ENCODE measurements around the gene HBQ1.
"Not testable (repeated sequence)": the region's sequence is repeated elsewhere in the genome, so short reads cannot be mapped to it uniquely, and the experiment has no call there.

HBQ1 gene

GRCh38 chr16:173928-174769 is 6.1 kb upstream of the HBQ1 start:
- H4K91ac ChIP-seq (ENCODE audit: low read length); H2AK5ac ChIP-seq (ENCODE audit: low read length, severe bottlenecking); H3K9ac ChIP-seq (ENCODE audit: low read length); H3K36me3 ChIP-seq (ENCODE audit: control insufficient read depth in 1 of 2, insufficient read depth in 2 of 2, low read depth in 1 of 2, low read length in 2 of 2); H3K4me3 ChIP-seq (ENCODE audit: insufficient read depth in 1 of 2, low read depth in 1 of 2, low read length in 2 of 2); H2BK12ac ChIP-seq (ENCODE audit: low read length in 2 of 2); H2BK5ac ChIP-seq (ENCODE audit: low read depth, low read length, poor library complexity, severe bottlenecking); H2BK15ac ChIP-seq (ENCODE audit: low read depth, poor library complexity, severe bottlenecking); H3K18ac ChIP-seq (ENCODE audit: low read depth in 1 of 2, low read length in 2 of 2); H2BK120ac ChIP-seq (ENCODE audit: low read depth, low read length); H3K27ac ChIP-seq (ENCODE audit: low read length, poor library complexity, severe bottlenecking); H3K23ac ChIP-seq (ENCODE audit: low read length in 2 of 2); H3K14ac ChIP-seq (ENCODE audit: low read length in 2 of 2); H3K4me1 ChIP-seq (ENCODE audit: control insufficient read depth, insufficient read depth, low read depth, low read length); H3K9me3 ChIP-seq (ENCODE audit: control insufficient read depth, low read length); H3K79me1 ChIP-seq (replicated peaks; ENCODE audit: low read length, poor library complexity, severe bottlenecking); H2AFZ ChIP-seq (ENCODE audit: low read depth, low read length); H3K4ac ChIP-seq (ENCODE audit: low read depth in 1 of 2, low read length in 2 of 2); H3K4me2 ChIP-seq (ENCODE audit: low read length, poor library complexity, severe bottlenecking); H4K8ac ChIP-seq (ENCODE audit: low read length): not testable (repeated sequence)
- WGBS, result 32% methylated on average over 6 of the region's 13 CpGs
- peak; percentile 21 for DNase-seq
- peaks cover 45 to 52% of the 10 kb centered on the region in 2 experiments for H3K27me3 ChIP-seq (ENCODE audit: control insufficient read depth in 1 of 2, insufficient read depth in 1 of 2, low read length in 2 of 2)

GRCh38 chr16:175011-175949 is 5.0 kb upstream of the HBQ1 start:
- H2AK5ac ChIP-seq (ENCODE audit: low read length, severe bottlenecking), result no peak overlapping the region
- H3K23ac ChIP-seq (ENCODE audit: low read length in 2 of 2), result peak overlapping the region in 1 of 2 experiments; percentile 17
- no peak overlapping the region for H4K8ac ChIP-seq (ENCODE audit: low read length)
- no peak overlapping the region for H3K4ac ChIP-seq (ENCODE audit: low read depth in 1 of 2, low read length in 2 of 2)
- H3K14ac ChIP-seq (ENCODE audit: low read length in 2 of 2), result no peak overlapping the region
- no peak for DNase-seq
- peaks cover 3% of the 10 kb centered on the region for H3K4me1 ChIP-seq (ENCODE audit: control insufficient read depth, insufficient read depth, low read depth, low read length)
- WGBS, result 43% methylated on average over 3 of the region's 8 CpGs
- peaks cover 53 to 60% of the 10 kb centered on the region in 2 experiments for H3K27me3 ChIP-seq (ENCODE audit: control insufficient read depth in 1 of 2, insufficient read depth in 1 of 2, low read length in 2 of 2)
- H4K91ac ChIP-seq (ENCODE audit: low read length), result no peak overlapping the region
- H2AFZ ChIP-seq (ENCODE audit: low read depth, low read length), result no peak overlapping the region
- H3K9me3 ChIP-seq (ENCODE audit: control insufficient read depth, low read length), result no peaks in the 10 kb centered on the region
- H2BK5ac ChIP-seq (ENCODE audit: low read depth, low read length, poor library complexity, severe bottlenecking), result no peak overlapping the region
- H3K27ac ChIP-seq (ENCODE audit: low read length, poor library complexity, severe bottlenecking), result no peak overlapping the region
- no peak overlapping the region for H2BK12ac ChIP-seq (ENCODE audit: low read length in 2 of 2)
- no peak overlapping the region for H3K18ac ChIP-seq (ENCODE audit: low read depth in 1 of 2, low read length in 2 of 2)
- no peak overlapping the region for H3K4me2 ChIP-seq (ENCODE audit: low read length, poor library complexity, severe bottlenecking)
- no peak overlapping the region for H3K9ac ChIP-seq (ENCODE audit: low read length)
- H2BK15ac ChIP-seq (ENCODE audit: low read depth, poor library complexity, severe bottlenecking), result no peak overlapping the region
- no peaks in the 10 kb centered on the region for H3K79me1 ChIP-seq (replicated peaks; ENCODE audit: low read length, poor library complexity, severe bottlenecking)
- no peak overlapping the region for H2BK120ac ChIP-seq (ENCODE audit: low read depth, low read length)
- no peak overlapping the region for H3K4me3 ChIP-seq (ENCODE audit: insufficient read depth in 1 of 2, low read depth in 1 of 2, low read length in 2 of 2)
- no peaks in the 10 kb centered on the region for H3K36me3 ChIP-seq (ENCODE audit: control insufficient read depth in 1 of 2, insufficient read depth in 2 of 2, low read depth in 1 of 2, low read length in 2 of 2)

GRCh38 chr16:176006-176405 is 4.3 kb upstream of the HBQ1 start:
- H2BK15ac ChIP-seq (ENCODE audit: low read depth, poor library complexity, severe bottlenecking); H3K4me2 ChIP-seq (ENCODE audit: low read length, poor library complexity, severe bottlenecking); H3K14ac ChIP-seq (ENCODE audit: low read length in 2 of 2); H3K18ac ChIP-seq (ENCODE audit: low read depth in 1 of 2, low read length in 2 of 2); H2AK5ac ChIP-seq (ENCODE audit: low read length, severe bottlenecking); H2AFZ ChIP-seq (ENCODE audit: low read depth, low read length); H2BK120ac ChIP-seq (ENCODE audit: low read depth, low read length); H3K36me3 ChIP-seq (ENCODE audit: control insufficient read depth in 1 of 2, insufficient read depth in 2 of 2, low read depth in 1 of 2, low read length in 2 of 2); H2BK5ac ChIP-seq (ENCODE audit: low read depth, low read length, poor library complexity, severe bottlenecking); H3K4me3 ChIP-seq (ENCODE audit: insufficient read depth in 1 of 2, low read depth in 1 of 2, low read length in 2 of 2); H3K9ac ChIP-seq (ENCODE audit: low read length); DNase-seq; H3K23ac ChIP-seq (ENCODE audit: low read length in 2 of 2); H4K91ac ChIP-seq (ENCODE audit: low read length); H3K79me1 ChIP-seq (replicated peaks; ENCODE audit: low read length, poor library complexity, severe bottlenecking); H3K4ac ChIP-seq (ENCODE audit: low read depth in 1 of 2, low read length in 2 of 2); H4K8ac ChIP-seq (ENCODE audit: low read length); H3K27ac ChIP-seq (ENCODE audit: low read length, poor library complexity, severe bottlenecking); H2BK12ac ChIP-seq (ENCODE audit: low read length in 2 of 2); H3K9me3 ChIP-seq (ENCODE audit: control insufficient read depth, low read length): not testable (repeated sequence)
- Histone ChIP-seq H3K27me3 (ENCODE audit: control insufficient read depth in 1 of 2, insufficient read depth in 1 of 2, low read length in 2 of 2) (peaks cover 54 to 56% of the 10 kb centered on the region in 2 experiments), H3K4me1 (ENCODE audit: control insufficient read depth, insufficient read depth, low read depth, low read length) (peaks cover 11% of the 10 kb centered on the region)
- WGBS, result no CpG with 5 or more reads among the region's 39 CpGs
